Activated CD8-positive, alpha-beta T cell treated with anti-CD3 and anti-CD28 coated beads for 36 hours (primary cell): ENCODE data around the gene ACOT12. TPM values are rescaled to one million over a fixed set of nuclear protein-coding genes. Genes with fewer than 3 reads are reported as not detected.

Experiments
- ATAC-seq: fragments of 200-7000 bp; cut with Tn5 transposase; one replicate; pipeline ENCODE4 v1.10.0; 2021; ENCODE audit warnings: mild to moderate bottlenecking, moderate library complexity
- CTCF ChIA-PET: fragments of 350-600 bp; sonication (Branson Sonifier 250); formaldehyde crosslinking; loops from one replicate; lab custom pipeline; 2021; ENCODE audit warnings: antibody characterized with exemption; lab: Charles Lee
- POLR2A ChIA-PET: fragments of 350-600 bp; sonication (Branson Sonifier 250); formaldehyde crosslinking; loops from one replicate; lab custom pipeline; 2021; ENCODE audit warnings: antibody characterized with exemption; lab: Charles Lee
- DNase-seq: peaks from one replicate; pipeline ENCODE4 v3.0.0-alpha.2; 2020
- H3K27ac Mint-ChIP-seq: one replicate; pipeline ENCODE4 v1.8.0; 2021; ENCODE audit warnings: mild to moderate bottlenecking, mixed read lengths
- H3K27me3 Mint-ChIP-seq: one replicate; pipeline ENCODE4 v1.8.0; 2021; ENCODE audit warnings: mixed read lengths
- H3K36me3 Mint-ChIP-seq: one replicate; pipeline ENCODE4 v1.8.0; 2021; ENCODE audit warnings: low read depth, mixed read lengths
- H3K4me1 Mint-ChIP-seq: one replicate; pipeline ENCODE4 v1.8.0; 2021; ENCODE audit warnings: low read depth, mixed read lengths
- H3K4me3 Mint-ChIP-seq: one replicate; pipeline ENCODE4 v1.8.0; 2021; ENCODE audit warnings: mild to moderate bottlenecking, moderate library complexity, mixed read lengths
- H3K9me3 Mint-ChIP-seq: one replicate; pipeline ENCODE4 v1.8.0; 2021; ENCODE audit warnings: mixed read lengths
- CTCF ChIP-seq: fragments of 200-600 bp; IDR thresholded peaks from one replicate; pipeline ENCODE4 v1.8.0; 2022; ENCODE audit warnings: antibody characterized with exemption, mild to moderate bottlenecking
- intact Hi-C: fragments of 100-400 bp; cut with micrococcal nuclease; formaldehyde crosslinking; loops from one replicate; pipeline ENCODE4 v1.10.0; 2022
- total RNA-seq, 2 experiments: library from RNA; stranded (reverse); gene quantifications; one replicate each; pipeline ENCODE4 v1.2.3, GENCODE V29; 2021

The ACOT12 gene
- total RNA-seq, 2 experiments from 2014 or later: not detected

DNA sequence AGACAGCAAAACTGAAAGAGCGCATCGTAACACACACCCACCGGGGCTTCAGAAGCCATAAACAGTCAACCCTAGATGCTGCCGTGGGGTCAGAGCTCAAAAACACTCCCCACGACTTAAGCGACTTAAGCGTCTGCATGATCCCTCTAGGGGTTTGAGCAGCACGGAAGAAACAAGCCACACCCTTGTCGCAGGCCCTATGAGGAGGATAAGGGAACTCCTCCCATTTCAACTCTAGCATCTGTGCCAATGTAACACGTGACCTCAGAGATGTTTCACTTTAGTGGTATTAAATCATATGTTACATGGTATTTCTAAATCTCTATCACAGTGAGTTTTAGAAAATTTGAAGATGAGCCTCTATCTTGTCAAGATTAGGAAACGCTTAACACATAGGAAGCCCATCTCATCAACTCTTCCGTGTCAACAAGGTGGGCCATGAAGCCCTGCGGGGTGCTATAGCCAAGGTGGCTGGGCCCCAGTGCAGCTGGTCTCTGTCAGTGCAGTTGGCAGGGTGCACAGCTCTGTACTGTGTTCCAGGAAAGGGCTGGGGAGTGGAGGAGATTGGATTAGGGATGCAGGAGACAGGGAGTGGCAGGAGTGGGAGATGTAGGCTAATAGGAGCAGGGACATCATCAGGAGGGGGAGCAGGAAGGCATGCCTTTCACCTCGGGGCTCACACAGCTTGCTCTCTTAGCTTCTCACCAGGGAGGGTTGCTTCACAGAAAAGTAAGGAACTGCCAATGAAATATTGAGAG lies 59.5 kb downstream of the ACOT12 start:
- CTCF ChIA-PET: no interaction called here

GRCh38 chr5:81326554-81326953 lies 67.4 kb downstream of the ACOT12 start:
- H3K4me1 Mint-ChIP-seq: no peaks in the 10 kb centered on the region
- ATAC-seq (no peak), DNase-seq (no peak)
- H3K4me3 Mint-ChIP-seq: no peak overlapping the region
- no peak overlapping the region for H3K27ac Mint-ChIP-seq
- intact Hi-C loops: no loop called here
- no peaks in the 10 kb centered on the region for H3K27me3 Mint-ChIP-seq
- H3K36me3 Mint-ChIP-seq: no peaks in the 10 kb centered on the region
- CTCF ChIA-PET: no interaction called here
- H3K9me3 Mint-ChIP-seq: no peaks in the 10 kb centered on the region
- TF ChIP-seq CTCF: no peak
- POLR2A ChIA-PET: no interaction called here

More for the DNA sequence above, 59.5 kb downstream of the ACOT12 start:
- H3K4me3 Mint-ChIP-seq: no peak overlapping the region
- intact Hi-C loops: no loop called here
- POLR2A ChIA-PET: interaction anchor here (0.5 kb wide), 1 partner anchor 268 kb away, joined by 3 read pairs; no protein-coding TSS in a partner anchor
- H3K27me3 Mint-ChIP-seq: no peaks in the 10 kb centered on the region
- DNase-seq (no peak), ATAC-seq (no peak)
- TF ChIP-seq CTCF: no peak
- no peaks in the 10 kb centered on the region for H3K9me3 Mint-ChIP-seq
- H3K36me3 Mint-ChIP-seq: no peaks in the 10 kb centered on the region
- H3K4me1 Mint-ChIP-seq: peaks cover 2% of the 10 kb centered on the region
- H3K27ac Mint-ChIP-seq: no peak overlapping the region

DNA sequence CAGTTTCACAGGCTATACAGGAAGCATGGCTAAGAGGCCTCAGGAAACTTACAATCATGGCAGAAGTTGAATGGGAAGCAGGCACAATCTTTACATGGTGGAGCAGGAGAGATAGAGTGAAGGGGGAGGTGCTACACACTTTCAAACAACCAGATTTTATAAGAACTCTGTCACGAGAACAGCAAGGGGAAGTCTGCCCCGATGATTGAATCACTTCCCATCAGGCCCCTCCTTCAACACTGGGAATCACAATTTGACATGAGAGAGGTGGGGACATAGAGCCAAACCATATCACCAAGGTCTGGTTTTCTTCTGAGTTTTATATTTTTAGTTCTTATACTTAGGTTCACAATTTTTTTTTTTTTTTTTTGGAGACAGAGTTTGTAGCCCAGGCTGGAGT lies 76.4 kb downstream of the ACOT12 start:
- intact Hi-C loops: no loop called here
- H3K27me3 Mint-ChIP-seq: no peaks in the 10 kb centered on the region
- H3K4me3 Mint-ChIP-seq: no peak overlapping the region
- ATAC-seq: no peak
- no peak overlapping the region for H3K27ac Mint-ChIP-seq
- TF ChIP-seq CTCF: no peak
- no peaks in the 10 kb centered on the region for H3K9me3 Mint-ChIP-seq
- peaks cover 3% of the 10 kb centered on the region for H3K36me3 Mint-ChIP-seq
- ChIA-PET POLR2A (no interaction called here), CTCF (no interaction called here)
- DNase-seq: no peak
- H3K4me1 Mint-ChIP-seq: no peaks in the 10 kb centered on the region

GRCh38 chr5:81316571-81316970 lies 77.4 kb downstream of the ACOT12 start:
- Mint-ChIP-seq H3K4me3 (no peak overlapping the region), H3K9me3 (no peaks in the 10 kb centered on the region), H3K27ac (no peak overlapping the region), H3K27me3 (no peaks in the 10 kb centered on the region), H3K36me3 (peaks cover 8% of the 10 kb centered on the region), H3K4me1 (no peaks in the 10 kb centered on the region)
- ChIA-PET POLR2A (no interaction called here), CTCF (no interaction called here)
- ATAC-seq (no peak), DNase-seq (no peak)
- intact Hi-C loops: no loop called here
- no peak for TF ChIP-seq CTCF

- DNase-seq (no peak), ATAC-seq (no peak)
- Mint-ChIP-seq H3K4me3 (no peak overlapping the region), H3K36me3 (peaks cover 11% of the 10 kb centered on the region), H3K9me3 (no peaks in the 10 kb centered on the region), H3K4me1 (no peaks in the 10 kb centered on the region), H3K27ac (no peak overlapping the region), H3K27me3 (no peaks in the 10 kb centered on the region)
- POLR2A ChIA-PET: interaction anchor here (3.0 kb wide), 1 partner anchor 14 kb away, joined by 11 read pairs; the partner anchor contains the start of gene ZCCHC9
- TF ChIP-seq CTCF: no peak
- CTCF ChIA-PET: no interaction called here
- intact Hi-C loops: no loop called here
Measured at GRCh38 chr5:81315830-81316229, 78.1 kb downstream of the ACOT12 start.
